ENCODE data around the gene NFIC.

- TF ChIP-seq, protein P1, sequence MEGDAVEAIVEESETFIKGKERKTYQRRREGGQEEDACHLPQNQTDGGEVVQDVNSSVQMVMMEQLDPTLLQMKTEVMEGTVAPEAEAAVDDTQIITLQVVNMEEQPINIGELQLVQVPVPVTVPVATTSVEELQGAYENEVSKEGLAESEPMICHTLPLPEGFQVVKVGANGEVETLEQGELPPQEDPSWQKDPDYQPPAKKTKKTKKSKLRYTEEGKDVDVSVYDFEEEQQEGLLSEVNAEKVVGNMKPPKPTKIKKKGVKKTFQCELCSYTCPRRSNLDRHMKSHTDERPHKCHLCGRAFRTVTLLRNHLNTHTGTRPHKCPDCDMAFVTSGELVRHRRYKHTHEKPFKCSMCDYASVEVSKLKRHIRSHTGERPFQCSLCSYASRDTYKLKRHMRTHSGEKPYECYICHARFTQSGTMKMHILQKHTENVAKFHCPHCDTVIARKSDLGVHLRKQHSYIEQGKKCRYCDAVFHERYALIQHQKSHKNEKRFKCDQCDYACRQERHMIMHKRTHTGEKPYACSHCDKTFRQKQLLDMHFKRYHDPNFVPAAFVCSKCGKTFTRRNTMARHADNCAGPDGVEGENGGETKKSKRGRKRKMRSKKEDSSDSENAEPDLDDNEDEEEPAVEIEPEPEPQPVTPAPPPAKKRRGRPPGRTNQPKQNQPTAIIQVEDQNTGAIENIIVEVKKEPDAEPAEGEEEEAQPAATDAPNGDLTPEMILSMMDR (IDR thresholded peaks at IDR 0.05): peak in 2 of 5 experiments; percentile 10 to 11
- TF ChIP-seq POLR2A (IDR thresholded peaks at IDR 0.05) (no peak), EP300 (IDR thresholded peaks at IDR 0.05) (peak; percentile 80 to 96)
Observed at GRCh38 chr19:3336680-3337523, 29.5 kb upstream of the NFIC start.

Measured in tibial nerve (tissue), 4 donors.